Hypothalamus (tissue), 51 donors: ENCODE measurements around the gene CAMK2B.
A peak's percentile ranks its signal among the peaks of the same experiment; 100 is the strongest.
"Not testable (repeated sequence)": the region's sequence is repeated elsewhere in the genome, so short reads cannot be mapped to it uniquely, and the experiment has no call there.

ENCODE experiments used
- DNase-seq, 51 donors: peaks; one replicate each; lab custom pipeline; 2025; lab: John Stamatoyannopoulos, UW

Gene CAMK2B

DNA sequence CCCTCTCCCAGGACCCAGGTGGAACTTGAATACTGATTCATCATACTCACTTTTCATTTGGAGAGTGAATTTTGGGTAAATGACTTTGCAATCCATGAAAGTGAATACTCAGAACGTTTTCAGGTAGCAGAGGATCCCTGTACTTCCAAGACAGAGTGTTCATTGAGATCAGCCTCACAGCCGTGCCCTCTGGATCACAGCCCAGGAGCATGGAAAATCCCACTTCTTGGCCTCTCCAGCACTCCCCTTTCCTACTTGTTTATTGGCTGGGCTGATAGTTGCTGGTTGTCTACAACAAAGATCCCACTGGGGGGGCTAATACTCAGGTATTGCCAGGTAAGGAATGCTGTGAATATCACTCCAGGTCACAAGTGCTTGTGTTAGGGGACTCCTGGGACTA, 142.0 kb downstream of the CAMK2B start:
- peak in 6 of 51 donors; percentile 6 to 33 (median 13) for DNase-seq

DNA sequence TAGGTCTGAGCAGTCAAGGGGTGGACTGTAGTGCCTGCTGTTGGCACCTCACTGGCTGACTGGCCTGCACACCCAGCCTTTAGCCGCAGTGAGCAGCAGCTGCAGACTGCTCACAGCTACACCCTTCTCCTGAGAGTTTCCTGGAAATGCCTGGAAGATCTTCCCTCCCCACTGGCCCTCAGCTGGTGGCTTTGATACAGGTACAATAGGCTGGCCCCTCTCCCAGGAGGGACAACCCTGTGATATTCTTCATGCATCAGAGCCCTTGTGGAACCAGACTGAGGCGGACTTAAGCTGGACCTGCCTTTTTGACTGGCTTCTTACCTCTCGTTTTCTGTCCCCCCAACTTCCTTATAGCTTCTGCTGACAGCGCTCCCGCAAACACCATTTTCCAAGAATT, 142.6 kb downstream of the CAMK2B start:
- no peak for DNase-seq

DNA sequence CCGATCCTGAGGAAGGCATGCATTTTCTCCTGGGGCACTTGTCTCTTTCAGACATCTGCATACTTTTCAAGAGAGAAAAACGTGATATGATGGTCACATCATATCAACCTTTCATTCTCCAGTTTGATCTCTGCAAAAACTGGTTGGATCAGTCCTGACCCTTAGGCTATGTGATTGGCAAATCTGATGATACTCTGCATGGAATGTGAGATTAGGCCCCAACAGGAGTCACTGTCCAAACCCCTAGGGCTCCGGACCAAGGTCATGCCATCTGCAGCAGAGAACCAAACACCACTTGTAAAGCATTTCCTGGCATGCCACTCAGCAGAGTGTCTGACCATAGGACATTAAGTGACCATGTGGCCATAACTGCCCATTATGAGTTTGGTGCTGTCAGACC, 144.8 kb downstream of the CAMK2B start:
- DNase-seq = no peak

GRCh38 chr7:44177570-44178131, 147.7 kb downstream of the CAMK2B start:
- DNase-seq = peak in 25 of 51 donors; percentile 10 to 77 (median 55)

DNA sequence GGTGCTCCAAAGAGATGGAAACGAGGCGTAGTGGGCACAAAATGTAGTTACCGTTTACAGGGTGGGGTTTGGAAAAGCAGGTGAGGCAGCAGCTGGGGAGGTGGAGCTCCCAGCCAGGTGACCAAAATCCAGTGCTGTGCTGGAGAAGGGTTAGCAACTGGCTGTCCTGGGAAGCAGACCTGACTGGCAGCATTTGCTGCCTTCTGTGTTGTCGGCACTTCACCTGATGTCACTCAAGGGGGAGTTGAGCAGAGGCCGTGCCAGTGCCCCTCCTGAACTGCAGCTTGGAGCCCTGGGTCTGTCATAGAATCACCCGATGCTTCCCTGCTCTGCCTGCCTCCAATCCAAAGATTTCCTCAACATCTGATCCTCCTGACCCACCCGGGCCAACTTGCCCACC, 148.9 kb downstream of the CAMK2B start:
- no peak for DNase-seq

- no peak for DNase-seq
These were observed 149.7 kb downstream of the CAMK2B start for GRCh38 chr7:44175730-44176129.

- not testable (repeated sequence) for DNase-seq
These were observed 150.8 kb downstream of the CAMK2B start for GRCh38 chr7:44174694-44174948.

DNA sequence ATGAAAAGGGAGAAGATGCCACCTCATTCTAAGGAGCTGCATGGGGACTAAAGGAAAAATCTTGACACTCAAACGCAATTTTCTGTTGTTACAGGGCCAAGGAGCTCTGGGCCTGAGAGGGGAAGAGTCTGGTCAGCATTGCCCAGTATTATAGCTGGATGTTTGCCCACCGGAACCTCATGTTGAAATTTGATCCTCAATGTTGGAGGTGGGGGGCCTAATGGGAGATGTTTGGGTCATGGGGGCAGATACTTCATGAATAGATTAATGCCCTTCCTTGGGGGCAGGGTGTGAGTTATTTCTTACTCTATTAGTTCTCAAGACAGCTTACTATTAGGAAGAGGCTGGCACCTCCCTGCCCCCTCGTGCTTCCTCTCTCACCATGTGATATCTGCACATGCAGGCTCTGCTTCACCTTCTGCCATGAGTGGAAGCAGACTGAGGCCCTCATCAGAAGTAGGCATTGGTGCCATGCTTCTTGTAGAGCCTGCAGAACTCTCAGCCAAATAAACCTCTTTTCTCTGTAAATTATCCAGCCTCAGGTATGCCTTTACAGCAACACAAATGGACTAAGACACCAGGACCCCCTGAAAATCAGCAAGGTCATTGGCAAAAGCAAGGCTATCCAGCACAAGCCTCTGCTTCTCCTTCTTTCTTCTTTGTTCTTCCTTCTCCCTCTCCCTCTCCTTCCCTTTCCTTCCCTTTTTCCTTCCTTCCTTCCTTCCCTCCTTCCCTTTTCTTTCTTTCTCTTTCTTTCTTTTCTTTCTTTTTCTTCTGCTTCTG, 151.3 kb downstream of the CAMK2B start:
- DNase-seq = no peak

DNA sequence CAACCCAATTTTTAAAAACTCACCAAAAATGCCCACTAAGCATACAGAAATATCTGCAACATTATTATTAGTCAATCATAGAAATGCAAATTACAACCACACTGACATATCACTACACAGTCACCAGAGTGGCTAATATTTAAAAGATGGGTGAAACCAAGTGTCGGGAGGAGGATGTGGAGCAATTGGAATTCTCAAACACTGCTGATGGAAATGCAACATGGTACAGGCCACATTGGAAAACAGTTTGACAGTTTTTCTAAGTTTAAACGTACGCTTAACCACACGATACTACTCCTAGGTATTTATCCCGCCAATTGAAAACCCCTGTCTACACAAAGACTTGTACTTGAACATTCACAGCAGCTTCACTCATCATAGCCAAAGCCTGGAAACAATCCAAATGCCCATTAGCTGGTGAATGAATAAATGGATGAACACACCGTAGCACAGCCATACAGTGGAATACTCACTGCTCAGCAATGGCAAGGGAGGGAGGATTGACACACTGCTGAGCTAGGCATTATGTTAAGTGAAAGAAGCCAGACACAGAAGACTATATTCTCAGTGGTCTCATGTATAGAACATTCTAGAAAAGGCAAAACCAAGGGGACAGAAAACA, 152.5 kb downstream of the CAMK2B start:
- DNase-seq = no peak

DNA sequence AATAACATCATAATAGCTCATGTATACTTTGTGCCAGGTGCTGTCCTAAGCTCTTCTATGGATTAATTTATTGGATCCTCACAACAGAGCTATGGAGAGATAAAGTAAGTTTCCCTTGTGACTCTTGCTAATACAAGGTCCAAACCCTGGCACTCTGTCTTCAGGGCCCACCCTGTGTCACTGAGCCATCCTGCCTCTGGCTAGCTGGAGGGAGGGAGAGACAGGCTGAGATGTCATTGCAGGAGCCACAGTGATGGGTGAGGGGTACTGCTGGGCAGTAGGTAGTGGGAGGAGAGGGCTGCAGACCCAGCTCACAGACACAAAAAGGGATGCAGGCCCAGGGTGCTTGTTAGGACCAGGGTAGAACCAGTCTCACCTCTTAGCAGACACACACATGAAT, 153.0 kb downstream of the CAMK2B start:
- no peak for DNase-seq

- DNase-seq = not testable (repeated sequence)
These were observed 153.5 kb downstream of the CAMK2B start for GRCh38 chr7:44171901-44172300.

- DNase-seq = no peak
These were observed 157.5 kb downstream of the CAMK2B start for GRCh38 chr7:44167920-44168319.
